ENCODE results near the gene CDKN2B-AS1.

- TF ChIP-seq POLR2AphosphoS5 (IDR thresholded peaks at IDR 0.05; ENCODE audit: low read depth, low read length) (no peak), POLR2A (IDR thresholded peaks at IDR 0.05; ENCODE audit: low read depth, low read length) (no peak), SPI1 (IDR thresholded peaks at IDR 0.05; ENCODE audit: low read depth, low read length) (no peak), TAF1 (IDR thresholded peaks at IDR 0.05; ENCODE audit: low read depth, low read length) (no peak), PAX5 (IDR thresholded peaks at IDR 0.05; ENCODE audit: insufficient read depth, low read length, severe bottlenecking) (no peak)
These were observed 42.5 kb downstream of the CDKN2B-AS1 start for GRCh38 chr9:22036866-22037626.

All from GM12891 (cell line).